ENCODE data around the gene LINGO1.
A peak's percentile ranks its signal among the peaks of the same experiment; 100 is the strongest.

- no peak for TF ChIP-seq ZZZ3 (IDR thresholded peaks at IDR 0.05)
- no peak for TF ChIP-seq ETV5 (CRISPR knock-in tag; IDR thresholded peaks at IDR 0.05; ENCODE audit: low read depth)
- no peak for TF ChIP-seq E2F4 (CRISPR knock-in tag; IDR thresholded peaks at IDR 0.05; ENCODE audit: low read depth)
- TF ChIP-seq CBX5 (IDR thresholded peaks at IDR 0.05; ENCODE audit: borderline replicate concordance, low read depth), result no peak
- TF ChIP-seq CHD7 (IDR thresholded peaks at IDR 0.05; ENCODE audit: low read depth, low read length), result no peak
- no peak for TF ChIP-seq EP300 (IDR thresholded peaks at IDR 0.05; ENCODE audit: low read length)
- no peak for TF ChIP-seq SAFB2 (IDR thresholded peaks at IDR 0.05; ENCODE audit: borderline replicate concordance, low read depth, low read length, severe bottlenecking)
- TF ChIP-seq ARID4B (CRISPR knock-in tag; IDR thresholded peaks at IDR 0.05), result no peak
- TF ChIP-seq U2AF2 (optimal IDR thresholded peaks at IDR 0.05; ENCODE audit: low read depth, low read length), result no peak
- peak; percentile 14; the same call in 1 of the 2 replicates for TF ChIP-seq MAX (CRISPR knock-in tag; IDR thresholded peaks at IDR 0.05)
- peak; percentile 78 to 88 (median 81) for TF ChIP-seq CTCF (IDR thresholded peaks at IDR 0.05 in 2 of 3, conservative IDR thresholded peaks at IDR 0.05 in 1 of 3; ENCODE audit: insufficient read depth in 2 of 3, low read depth in 1 of 3, low read length in 3 of 3)
- no peak for TF ChIP-seq KAT7 (CRISPR knock-in tag; IDR thresholded peaks at IDR 0.05; ENCODE audit: borderline replicate concordance)
- TF ChIP-seq RBBP5 (IDR thresholded peaks at IDR 0.05; ENCODE audit: borderline replicate concordance, insufficient read depth, low read length, poor library complexity, severe bottlenecking), result no peak
These were observed 15.1 kb downstream of the LINGO1 start for GRCh38 chr15:77617476-77618230.
